Measurements from ENCODE around the gene APOL4. TPM values are rescaled to one million over a fixed set of nuclear protein-coding genes. Genes with fewer than 3 reads are reported as not detected.
A peak's percentile ranks its signal among the peaks of the same experiment; 100 is the strongest.
"Not testable (repeated sequence)": the region's sequence is repeated elsewhere in the genome, so short reads cannot be mapped to it uniquely, and the experiment has no call there.

Gene APOL4
- total RNA-seq, 1 experiment from 2014 or later = 0.10 TPM

- no peak for DNase-seq (ENCODE audit: low read depth)
Measured at GRCh38 chr22:36232715-36233401, 31.2 kb upstream of the APOL4 start.

DNA sequence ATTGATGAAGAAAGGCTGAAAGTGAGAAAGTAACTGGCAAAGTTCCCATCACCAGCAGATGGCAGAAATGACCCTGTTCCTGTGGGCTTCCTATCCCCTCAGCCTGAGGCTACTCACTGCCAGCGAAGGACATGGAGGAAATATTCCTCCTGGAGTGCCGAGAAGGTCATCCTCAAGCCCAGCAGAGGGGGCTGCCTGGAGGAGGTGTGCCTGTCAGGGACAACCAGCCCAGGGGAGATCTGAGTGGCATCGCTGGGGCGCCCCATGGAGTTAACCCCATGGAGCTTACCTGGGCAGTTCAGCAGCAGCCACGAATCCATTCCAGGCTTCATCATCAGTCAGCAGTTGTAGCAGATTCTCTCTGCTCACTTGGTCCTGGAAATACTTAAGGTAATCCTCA is 29.4 kb upstream of the APOL4 start:
- not testable (repeated sequence) for DNase-seq (ENCODE audit: low read depth)

DNA sequence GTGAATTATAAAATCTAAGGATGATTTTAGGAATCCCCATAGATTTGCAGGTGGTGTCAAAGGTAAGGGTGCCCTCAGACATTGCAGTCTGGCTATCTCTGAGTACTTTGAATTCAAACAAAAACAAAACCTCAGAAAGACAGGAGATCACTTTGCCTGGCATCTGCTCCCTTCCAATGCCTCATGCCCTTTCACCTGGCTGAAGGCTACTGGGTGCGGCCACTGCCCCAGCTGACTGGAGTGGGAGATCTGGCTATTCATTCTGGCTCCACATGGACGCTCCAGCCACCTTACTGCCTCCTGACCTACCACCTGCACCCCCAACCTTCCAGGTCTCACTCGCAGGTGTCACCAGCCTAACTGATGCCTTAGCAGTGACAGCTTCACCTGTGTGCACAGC is 28.0 kb upstream of the APOL4 start:
- not testable (repeated sequence) for DNase-seq (ENCODE audit: low read depth)

- no peak for DNase-seq (ENCODE audit: low read depth)
Measured at GRCh38 chr22:36228944-36229343, 27.3 kb upstream of the APOL4 start.

- not testable (repeated sequence) for DNase-seq (ENCODE audit: low read depth)
Measured at GRCh38 chr22:36228369-36228768, 26.8 kb upstream of the APOL4 start.

DNA sequence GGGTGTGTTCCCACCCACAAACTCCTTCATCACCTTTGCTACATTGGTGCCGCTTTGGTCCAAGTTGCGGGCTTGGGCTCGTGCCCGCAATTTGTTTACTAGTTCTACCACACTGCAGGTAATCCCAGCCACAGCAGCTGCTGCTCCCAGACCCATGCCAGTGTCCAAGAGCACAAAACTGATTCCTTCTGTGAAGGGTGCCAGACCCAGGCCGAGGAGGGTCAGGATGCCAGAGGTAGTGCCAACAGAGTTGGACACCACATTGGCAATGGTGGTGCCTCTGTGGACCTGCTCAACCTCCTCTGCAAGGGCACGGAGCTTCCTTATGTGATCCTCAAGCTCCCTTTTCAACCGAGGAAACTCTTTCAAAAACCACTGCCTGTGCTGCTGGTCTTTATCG is 26.2 kb upstream of the APOL4 start:
- no peak for DNase-seq (ENCODE audit: low read depth)

DNA sequence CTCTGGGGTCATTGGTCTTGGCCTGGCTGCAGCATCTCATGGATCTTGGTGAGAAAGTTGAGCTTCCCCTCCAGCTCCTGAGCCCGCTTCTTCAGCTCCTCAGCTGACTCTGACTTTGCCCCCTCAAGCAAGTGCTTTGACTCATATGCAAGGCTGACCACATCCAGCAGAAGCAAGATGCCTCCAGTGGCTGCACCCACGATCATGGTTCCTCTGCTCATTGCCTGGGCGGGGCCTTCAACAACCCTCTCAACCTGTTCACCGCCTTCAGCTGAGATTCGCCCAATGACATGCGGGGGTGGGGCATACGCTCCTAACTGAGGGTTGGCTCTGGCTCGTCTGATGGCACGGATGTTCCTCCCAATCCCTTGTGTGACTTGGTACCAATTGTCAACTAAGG is 25.8 kb upstream of the APOL4 start:
- peak; percentile 16 for DNase-seq (ENCODE audit: low read depth)

GRCh38 chr22:36226189-36226588 is 24.6 kb upstream of the APOL4 start:
- peak; percentile 21 for DNase-seq (ENCODE audit: low read depth)

DNA sequence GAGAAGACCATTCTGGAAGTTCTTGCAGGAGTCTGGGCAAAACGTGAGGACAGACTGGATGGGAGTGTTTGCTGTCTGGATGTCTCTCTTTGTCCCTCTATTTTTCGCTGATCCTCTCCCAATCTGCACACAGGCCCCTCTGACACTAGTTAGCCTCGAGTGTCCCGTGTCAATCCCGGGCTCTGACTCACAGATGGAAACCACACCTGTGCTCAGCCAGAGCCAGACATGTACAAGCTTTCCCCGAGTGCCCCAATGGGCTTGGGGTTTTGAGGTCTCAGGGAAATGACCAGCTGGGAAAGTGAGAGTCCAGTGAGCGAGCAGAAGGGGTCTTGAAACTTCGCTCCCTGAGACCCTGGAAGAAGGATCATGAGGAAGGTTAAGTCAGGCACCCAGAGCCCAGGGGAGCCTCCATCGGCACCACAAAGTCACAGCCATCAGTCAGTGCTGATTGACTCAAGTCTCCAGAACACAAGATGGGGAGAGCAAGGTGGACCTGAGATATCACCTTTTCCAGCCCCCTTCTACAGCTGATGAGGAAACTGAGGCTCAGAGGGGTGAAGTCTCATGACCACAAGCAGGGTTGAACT is 23.8 kb upstream of the APOL4 start:
- peak; percentile 31 for DNase-seq (ENCODE audit: low read depth)

DNA sequence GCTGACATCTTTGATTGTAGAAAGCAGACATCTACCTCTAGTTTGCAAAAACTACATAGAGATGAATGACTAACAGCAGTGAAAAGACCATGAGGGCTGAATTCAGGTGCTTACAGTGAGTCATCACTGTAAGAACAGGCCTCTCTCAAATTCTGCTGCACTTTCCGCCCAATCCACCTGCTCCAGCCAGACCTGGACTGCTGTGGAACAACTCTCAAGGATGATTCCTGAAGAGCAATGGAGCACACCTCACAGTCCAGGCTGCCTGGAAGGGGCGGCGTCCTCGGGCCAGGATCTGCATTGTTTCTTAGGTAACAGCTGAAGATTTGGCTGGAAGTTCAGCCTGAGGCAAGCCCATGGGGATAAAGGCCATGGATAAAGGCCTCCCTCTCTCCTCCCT is 22.6 kb upstream of the APOL4 start:
- no peak for DNase-seq (ENCODE audit: low read depth)

DNA sequence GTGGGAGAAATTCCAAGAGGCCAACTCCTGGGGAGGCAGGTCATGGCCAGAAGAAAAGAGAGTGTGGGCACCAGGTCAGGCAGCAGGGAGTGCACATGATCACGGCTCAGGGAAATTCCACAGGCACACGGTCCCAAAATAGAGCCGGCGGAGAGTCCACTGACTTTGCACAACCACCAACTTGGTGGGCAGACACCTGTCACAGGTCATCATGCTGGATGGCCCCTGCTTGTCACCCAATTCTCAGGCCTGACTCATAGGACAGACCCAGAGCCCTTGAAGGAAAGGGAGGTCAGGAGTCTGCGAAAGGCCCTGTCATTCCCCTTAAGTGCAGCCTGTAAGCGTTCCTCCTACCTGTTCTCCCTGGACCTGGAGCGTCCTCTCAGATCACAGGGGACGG is 21.9 kb upstream of the APOL4 start:
- DNase-seq (ENCODE audit: low read depth) = no peak

DNA sequence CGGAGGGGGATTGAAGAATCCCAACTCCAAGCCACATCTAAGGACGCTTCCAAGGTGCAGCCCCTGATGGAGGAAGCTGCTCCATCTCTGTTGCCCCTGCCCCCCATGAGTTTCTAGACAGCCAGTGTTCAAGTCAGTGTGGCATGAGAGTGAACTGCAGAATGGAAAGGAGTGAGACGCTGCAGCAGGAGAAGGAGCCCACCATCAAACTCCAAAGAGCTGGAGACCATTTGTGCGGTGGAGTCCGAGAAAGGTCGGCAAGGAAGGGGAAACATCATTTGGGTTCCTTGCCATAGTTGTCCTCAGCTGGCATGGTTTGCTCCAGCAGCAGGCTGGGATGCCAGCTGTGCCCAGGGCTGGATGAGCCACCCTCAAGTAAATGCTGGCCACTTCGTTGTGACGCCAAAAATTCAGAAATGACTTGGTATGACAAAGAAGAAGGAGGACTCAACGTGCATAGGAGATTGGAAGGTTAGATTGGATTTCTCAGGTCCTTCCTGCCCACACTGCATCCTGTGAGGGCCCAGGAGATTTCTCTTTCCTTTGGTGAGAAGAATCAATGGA is 21.4 kb upstream of the APOL4 start:
- DNase-seq (ENCODE audit: low read depth) = no peak

DNA sequence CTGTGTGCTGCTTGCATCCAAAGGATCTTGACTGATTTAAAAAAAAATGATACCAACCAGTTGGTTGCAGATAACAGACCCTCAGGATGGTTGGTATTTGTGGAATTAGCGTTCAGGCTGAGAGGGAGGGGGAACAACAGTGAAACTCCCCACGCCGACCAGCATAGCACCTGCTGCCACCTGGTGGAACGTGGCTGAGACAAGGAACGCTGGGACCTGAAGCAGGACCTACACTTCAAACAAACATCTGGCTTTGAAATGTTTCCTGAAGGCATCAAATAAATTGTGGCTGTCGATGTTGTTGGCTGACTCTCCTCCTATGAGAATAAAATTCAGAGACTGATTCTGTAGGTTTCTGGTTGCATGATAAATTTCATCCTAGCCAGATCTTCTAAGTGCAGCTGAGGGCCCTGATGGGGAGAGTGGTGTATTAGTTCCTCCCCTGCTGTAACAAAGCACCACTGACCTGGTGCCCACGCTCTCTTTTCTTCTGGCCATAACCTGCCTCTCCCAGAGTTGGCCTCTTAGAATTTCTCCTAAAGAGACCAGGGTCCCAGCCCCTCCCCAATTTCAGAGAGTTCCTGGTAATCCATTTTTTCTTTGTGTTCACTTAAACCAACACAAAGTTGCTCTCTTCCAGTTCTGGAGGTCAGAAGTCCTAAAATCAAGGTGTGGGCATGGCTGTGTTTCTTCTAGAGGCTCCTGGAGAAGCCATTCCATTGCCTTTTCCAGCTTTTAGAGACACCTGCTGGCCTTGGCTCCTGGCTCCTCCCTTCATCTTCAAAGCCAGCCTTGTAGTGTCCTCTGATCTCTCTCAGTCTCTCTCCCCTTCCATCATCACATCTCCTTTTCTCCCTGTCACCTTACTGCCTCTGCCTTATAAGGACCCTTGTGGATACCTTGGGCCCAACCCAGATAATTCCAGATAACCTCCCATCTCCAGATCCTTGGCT is 20.5 kb upstream of the APOL4 start:
- DNase-seq (ENCODE audit: low read depth) = peak; percentile 20

DNA sequence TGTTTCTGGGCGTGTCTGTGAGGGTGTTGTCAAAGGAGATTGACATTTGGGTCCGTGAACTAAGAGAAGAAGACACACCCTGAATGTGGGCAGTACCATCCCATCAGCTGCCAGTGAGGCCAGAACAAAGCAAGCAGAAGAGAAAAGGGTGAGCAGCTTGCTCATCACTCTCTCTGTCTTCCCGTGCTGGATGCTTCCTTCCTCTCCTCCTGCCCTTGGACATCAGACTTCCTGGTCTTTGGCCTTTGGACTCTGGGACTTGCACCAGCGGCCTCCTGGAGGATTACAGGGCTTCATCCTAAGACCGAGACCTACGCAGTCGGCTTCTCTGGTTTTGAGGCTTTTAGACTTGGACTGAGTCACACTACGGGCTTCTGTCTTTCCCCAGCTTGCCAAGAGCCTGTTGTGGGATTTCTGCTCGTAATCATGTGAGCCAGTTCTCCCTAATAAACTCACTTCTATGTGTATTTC is 18.9 kb upstream of the APOL4 start:
- peak; percentile 78 for DNase-seq (ENCODE audit: low read depth)

DNA sequence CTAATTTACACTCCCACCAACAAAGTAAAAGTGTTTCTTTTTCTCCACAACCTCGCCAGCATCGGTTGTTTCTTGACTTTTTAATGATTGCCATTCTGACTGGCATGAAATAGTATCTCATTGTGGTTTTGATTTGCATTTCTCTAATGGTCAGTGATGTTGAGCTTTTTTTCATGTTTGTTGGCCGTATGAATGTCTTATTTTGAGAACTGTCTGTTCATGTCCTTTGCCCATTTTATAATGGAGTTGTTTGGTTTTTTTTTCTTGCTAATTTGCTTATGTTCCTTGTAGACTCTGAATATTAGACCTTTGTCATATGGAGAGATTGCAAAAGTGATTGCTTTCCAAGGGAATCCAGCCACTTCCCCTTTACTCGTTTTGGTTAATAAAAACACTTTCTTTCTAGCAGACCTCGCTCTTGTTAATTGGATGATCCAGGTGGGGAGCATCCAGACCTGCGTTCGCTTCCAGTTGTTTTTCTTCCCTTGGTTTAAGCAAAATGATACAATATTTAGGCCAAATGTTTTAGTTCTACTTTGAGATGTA is 17.1 kb upstream of the APOL4 start:
- no peak for DNase-seq (ENCODE audit: low read depth)

DNA sequence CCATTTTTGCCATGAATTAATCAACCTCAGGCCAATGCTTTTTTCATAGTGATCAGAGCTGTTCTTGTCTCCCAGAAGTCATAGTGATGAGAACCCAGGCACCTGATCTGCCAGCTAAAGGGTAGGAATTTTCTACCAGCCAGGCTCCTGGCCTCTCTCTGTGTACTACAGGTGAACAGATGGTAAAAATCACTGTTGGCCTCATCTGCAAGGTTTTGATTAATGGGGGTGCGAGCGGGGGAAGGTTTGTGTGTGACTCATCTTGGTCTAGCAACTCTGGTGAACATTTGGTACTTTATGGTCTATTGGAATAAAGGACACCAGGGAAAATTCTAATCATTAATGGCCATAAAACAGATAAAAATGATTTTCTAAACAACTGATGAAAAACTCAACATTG is 14.4 kb upstream of the APOL4 start:
- no peak for DNase-seq (ENCODE audit: low read depth)

DNA sequence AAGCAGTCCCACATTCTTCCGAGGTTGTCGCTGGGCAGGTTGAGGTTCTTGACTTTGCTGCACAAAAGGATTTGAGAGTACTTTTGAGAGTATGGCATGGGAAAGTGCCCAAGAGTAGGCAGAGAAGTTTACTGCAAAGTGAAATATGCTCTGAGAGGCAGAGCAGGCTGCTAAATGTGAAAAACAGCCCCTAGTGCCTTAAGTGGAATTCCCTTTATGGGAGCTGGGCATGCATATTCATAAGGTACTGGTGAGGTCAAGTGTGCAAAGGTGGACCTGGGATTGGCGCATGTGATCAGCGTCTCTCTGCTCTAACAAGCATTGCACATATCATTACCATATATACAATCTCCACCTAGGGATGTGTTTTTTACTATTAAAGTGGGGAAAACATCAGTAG is 12.0 kb upstream of the APOL4 start:
- no peak for DNase-seq (ENCODE audit: low read depth)

- DNase-seq (ENCODE audit: low read depth) = no peak
Measured at GRCh38 chr22:36212901-36213300, 11.3 kb upstream of the APOL4 start.

GRCh38 chr22:36211237-36211861 is 9.7 kb upstream of the APOL4 start:
- DNase-seq (ENCODE audit: low read depth) = peak; percentile 66

GRCh38 chr22:36210224-36210623 is 8.6 kb upstream of the APOL4 start:
- no peak for DNase-seq (ENCODE audit: low read depth)

- DNase-seq (ENCODE audit: low read depth) = not testable (repeated sequence)
Measured at GRCh38 chr22:36209488-36209908, 7.9 kb upstream of the APOL4 start.

All from M059J (cell line).